ENCODE measurements around the gene ERC1.

Gene ERC1

DNA sequence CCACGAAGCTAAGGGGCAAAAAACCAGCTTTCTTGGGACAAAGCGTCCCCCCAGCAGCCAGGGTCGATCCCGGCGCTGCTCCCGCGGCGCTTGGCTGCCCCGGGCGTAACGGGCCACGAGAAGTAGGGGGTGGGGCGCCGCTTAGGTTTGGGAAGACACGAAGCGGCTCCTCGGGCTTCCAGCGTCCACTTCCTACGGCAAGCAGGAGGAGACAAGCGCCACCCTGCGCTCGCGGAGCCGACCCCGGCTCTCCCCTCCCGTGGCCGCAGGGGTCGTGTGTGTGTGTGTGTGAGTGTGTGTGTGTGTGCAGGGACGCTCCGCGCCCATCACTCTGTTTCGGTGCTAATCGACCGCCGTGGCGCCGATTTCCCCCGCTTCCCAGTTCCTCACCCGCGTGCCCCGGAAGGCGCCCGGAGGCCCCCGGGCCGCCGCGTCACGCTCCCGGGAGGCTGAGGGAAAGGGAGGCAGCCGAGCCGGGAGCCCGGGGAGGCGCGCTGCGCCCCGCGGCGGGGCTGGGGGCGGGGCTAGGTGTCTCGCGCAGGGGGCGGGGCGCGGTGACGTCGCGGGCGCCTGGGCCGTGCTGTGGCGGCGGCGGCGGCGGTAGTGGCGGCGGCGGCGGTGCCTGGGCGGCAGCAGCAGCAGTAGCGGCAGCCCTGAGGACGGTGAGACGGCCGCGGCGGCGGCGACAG lies at the start of gene ERC1:
ERC1 (plus strand) TSS at position 563 of the 689 bp plus-strand sequence. CDS start 36,681 bp downstream, outside the sequence.
- DNase-seq, result peak; percentile 86

DNA sequence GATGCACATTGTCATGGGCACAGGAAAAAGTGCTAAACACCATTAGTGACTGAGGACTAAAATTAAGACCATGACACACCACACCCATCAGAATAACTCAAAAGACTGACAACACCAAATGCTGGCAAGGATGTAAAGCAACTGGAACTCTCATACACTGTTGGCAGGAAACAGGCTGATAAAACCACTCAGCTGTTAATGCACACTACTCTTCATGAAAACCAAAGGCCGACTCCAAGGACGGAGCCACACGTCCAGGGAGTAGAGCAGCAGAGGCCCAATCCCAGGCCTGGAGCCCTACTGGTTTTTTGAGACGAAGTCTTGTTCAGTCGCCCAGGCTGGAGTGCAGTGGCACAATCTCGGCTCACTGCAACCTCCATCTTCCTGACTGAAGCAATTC lies 48.0 kb upstream of the ERC1 start:
- DNase-seq, result no peak

DNA sequence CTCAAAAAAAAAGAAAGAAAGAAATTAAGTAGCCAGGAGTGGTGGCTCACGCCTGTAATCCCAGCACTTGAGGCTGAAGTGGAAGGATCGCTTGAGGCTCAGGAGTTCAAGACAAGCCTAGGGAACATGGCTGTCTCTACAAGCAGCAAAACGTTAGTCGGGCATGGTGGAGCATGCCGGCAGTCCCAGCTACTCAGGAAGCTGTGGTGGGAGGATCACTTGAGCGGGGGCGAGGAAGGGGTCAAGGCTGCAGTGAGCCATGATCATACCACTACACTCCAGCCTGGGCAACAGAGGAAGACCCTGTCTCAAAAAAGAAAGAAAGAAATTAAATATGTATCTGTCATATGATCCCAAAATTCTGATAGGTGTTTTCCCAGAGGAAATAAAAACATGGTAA lies 46.8 kb upstream of the ERC1 start:
- DNase-seq, result no peak

DNA sequence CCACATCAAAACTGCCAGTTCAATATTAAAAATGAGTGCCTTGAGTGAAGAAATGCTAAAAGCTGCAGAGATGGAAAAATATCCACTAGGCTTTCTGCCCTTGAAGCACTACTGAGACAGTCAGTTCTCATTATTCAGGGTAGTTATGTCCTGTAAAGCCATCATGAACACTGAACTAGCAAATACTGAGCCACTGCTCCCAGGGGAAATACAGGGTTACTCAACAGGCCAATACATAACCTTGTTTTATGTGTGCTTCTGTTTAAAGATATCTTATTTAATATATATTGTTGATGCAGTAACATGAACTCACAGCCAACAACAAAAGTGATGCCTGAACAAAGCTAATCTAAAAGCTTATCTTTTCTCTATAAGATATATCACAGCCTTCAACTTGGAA lies 44.8 kb upstream of the ERC1 start:
- DNase-seq, result no peak

DNA sequence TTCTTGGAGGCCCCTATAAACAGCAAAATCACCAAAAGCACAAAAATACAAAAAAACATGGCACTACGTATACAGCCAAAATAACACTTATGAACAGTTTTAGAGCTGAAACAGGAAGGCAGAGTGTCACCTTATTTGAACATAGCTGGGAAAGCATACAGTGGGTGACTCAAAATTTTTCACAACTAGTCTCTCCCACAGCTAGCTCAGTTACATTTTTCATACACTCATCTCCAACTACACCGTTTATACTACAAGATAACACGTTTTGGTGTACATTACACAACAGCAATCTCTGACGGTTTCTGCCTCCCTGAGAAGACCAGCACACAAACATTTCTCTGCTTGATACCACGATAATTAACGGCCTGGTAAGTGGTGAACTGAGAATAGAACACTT lies 44.4 kb upstream of the ERC1 start:
- DNase-seq, result no peak

DNA sequence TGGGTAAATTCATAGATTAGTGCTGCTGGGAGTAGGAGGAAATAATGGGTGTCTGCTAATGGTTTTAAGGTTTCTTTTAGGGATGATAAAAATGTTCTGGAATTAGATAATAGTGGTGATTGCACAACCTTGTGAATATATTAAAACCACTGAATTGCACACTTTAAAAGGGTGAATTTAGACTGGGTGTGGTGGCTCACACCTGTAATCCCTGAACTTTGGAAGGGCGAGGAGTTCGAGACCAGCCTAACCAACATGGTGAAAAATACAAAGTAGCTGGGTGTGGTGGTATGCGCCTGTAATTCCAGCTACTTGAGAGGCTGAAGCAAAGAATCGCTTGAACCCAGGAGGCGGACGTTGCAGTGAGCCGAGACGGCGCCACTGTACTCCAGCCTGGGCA lies 42.8 kb upstream of the ERC1 start:
- DNase-seq, result no peak

DNA sequence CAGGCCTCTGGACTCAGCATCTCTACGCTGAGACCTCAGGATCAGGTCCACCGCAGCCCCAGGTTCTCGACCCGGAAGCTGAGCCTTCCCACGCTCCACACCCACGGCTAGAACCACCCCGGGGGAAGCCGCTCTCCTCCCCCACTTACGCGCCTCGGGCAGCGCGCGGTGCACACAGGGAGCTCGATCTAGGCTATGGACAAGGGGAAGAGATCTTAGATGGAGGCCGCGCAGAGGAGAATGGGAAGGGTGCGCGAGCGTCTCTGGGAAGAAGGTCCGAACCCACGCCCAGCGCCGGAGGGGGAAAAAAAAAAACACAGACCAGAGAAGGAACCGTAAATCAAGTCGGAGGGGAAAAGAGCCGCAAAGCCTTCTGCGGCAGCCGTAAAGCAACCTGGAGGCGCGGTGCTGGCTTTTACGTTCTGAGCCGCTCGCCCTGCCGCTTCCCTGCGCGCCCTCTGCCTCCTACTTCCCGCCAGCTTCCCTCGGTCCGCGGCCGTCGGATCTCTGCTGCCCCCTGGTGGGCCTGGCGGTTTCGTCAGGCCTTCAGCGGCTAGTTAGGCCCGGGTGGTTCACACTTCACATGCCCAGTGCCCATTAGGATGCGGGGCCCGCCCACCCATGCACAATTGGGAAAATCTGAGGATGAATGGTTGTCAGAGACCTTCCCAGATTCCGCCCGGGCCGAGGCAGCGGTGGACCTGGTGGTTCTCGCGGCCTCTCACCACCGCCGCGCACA lies 41.4 kb upstream of the ERC1 start, which contains the start of gene RAD52:
RAD52 (minus strand) TSS at position 242 of the 739 bp plus-strand sequence. CDS start 16,636 bp downstream, outside the sequence.
- peak; percentile 99 for DNase-seq

DNA sequence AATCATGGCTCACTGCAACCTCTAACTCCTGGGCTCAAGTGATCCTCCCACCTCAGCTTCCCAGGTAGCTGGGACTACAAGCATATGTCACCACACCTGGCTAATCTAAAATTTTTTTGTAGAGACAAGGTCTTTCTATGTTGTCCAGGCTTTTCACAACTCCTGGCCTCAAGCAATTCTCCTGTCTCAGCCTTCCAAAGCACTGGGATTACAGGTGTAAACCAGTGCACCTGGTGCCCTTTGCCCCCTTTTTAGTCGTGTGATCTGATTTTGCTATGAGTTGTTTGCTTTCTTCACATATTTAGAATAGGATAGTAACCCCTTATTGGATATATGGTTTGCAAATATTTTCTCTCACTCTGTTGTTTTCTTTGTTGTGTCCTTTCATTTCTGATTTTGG lies 39.8 kb upstream of the ERC1 start:
- DNase-seq, result no peak

DNA sequence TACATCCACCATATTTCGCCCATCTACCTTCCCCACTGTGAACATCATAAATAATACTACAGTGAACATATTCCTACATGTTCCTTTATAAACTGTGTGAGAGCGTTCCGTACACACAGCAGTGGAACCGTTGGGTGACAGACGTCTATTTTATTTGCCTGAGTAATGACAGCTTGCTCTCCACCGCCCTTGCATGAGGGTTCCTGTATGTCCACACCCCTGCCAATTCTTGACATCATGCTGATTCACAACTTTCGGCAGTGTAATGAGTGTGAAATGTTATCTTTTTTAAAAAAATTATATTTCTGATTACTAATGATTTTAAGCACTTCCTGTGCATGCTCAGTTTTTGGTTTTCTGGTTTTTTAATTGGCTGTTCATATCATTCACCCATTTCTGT lies 37.2 kb upstream of the ERC1 start:
- DNase-seq, result no peak

DNA sequence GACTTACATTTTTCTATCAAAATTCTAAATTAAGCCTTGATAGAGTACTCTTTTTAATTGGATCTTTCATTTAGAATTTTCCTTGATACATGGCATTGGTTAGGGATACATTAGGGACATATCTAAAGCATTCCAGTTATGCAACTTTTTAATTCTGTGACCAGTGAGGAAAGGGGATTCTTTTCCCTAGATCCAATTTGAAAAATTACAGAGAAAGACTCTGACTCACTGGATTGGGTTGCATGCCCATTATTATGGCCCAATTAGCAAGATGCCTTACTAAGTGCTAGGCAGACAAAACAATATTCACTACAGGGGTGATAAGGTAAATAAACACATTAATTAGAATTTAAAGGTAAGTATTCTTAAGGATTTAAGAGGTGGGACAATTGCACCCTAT lies 36.3 kb upstream of the ERC1 start:
- no peak for DNase-seq

DNA sequence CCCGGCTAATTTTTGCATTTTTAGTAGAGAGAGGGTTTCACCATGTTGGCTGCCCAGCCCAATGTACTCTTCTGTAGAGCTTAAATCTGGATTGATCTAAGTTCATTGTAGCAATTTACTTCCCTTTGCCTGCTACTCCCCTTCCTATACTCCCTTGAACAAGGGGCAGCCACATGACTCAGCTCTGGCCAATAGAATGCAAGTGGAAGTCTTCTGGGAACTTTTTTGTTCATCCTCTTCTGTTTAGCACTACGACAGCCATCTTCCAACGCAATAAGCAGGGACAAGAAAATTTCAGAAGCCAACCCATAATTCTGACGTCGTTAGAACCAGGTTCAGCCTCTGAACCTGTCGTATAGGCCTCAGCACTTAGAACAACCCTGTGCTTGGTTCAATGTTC lies 35.1 kb upstream of the ERC1 start:
- no peak for DNase-seq

DNA sequence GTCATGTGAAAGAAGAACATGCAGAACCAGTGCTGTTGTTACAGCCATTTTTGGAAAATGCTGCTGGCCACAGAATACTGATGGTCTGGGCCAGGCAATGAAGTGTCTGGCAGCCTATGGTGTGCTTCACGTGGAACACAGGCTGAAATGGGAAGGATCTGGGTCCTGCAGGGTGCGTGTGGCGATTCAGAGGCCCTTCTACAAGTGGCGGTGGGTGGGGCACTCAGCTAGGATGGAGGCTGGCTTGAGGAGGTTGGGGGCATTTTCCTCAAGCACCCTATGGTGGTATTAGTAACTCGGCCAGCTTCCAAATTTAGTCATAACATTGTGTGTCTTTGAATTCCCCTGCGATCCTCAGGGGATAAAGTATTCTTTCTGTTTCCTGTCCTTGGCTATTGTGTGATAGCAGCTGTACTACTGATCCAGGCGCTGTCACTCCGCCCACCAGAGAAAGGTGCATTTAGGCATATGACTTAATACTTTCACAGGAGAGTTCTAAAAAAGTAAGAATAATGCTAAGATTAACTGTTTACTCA lies 32.4 kb upstream of the ERC1 start:
- no peak for DNase-seq

DNA sequence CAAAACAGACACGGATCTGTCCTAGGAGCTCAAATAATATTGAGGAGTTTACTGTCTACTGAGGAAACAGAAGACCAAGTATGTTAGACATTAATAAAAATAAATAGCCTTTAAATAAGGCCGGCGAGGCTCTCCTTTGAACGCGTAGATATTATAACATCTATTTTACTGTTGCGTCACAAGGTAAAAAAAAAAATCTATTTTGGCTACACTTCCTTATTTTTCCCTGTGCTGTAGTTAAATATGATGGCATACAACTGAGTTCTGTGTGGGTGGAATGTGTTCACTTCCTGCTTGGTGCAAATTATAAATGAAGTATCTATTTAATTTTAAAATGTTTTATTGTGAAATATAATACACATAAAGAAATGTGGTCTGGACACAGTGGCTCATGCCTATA lies 24.3 kb upstream of the ERC1 start:
- no peak for DNase-seq

DNA sequence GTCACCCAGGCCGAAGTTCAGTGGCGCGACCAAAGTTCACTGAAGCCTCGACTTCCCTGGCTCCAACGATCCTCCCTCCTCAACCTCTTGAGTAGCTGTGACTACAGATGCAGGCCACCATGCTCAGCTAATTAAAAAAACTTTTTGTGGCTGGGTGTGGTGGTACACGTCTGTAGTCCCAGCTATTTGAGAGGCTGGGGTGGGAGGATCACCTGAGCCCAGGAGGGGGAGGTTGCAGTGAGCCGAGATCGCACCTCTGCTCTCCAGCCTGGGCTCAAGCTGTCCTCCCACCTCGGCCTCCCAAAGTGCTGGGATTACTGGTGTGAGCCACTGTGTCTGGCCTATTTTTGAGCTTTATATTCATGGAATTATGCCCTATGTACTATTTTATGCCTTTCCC lies 23.4 kb upstream of the ERC1 start:
- no peak for DNase-seq

DNA sequence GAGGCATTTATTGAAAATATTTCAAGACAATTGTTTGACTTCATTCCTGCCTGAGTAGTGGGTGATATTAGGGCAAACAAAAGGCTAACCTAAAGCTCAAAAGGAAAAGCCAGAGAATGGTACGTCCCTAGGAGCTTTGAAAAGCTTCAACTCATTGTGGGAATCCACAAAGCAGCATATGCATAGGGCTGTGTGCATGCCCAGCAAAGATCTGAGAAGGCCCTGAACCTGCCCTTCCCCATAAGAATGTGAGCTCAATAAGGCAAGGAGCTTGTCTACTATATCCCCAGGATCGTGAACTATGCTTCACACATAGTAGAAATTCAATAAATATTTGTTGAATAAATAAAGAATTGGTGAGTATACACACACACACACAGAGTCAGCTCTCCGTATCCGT lies 22.5 kb upstream of the ERC1 start:
- DNase-seq, result no peak

DNA sequence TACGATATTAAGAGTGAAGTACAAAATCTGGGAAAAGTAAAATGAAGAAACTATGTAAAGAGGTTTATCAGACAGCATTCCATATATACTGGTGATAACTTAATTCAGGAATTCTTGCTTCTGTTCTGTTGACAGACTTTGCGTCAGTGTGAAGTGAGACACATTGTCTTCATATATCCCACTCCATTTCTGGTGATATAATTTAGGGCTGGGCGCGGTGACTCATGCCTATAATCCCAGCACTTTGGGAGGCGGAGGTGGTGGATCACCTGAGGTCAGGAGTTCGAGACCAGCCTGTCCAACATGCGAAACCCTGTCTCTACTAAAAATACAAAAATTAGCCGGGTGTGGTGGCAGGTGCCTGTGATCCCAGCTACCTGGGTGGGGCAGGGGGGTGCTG lies 21.2 kb upstream of the ERC1 start:
- DNase-seq, result no peak

DNA sequence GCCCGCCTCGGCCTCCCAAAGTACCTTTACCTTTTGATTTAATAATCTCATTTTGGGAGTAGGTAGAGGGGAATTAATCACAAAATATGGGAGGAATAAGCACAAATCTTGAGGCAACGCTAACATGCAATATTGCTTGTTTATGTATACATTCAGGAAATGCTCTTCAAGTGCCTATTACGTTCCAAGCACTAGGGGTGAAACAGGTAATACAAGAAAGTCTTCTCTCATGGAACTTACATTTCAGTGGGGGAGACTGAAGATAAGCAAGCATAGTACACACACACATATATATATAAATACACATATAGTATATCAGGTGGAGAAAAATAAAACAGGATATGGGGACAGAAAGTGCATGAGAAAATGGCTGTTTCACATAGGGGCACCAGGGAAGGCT lies 19.0 kb upstream of the ERC1 start:
- DNase-seq, result no peak

DNA sequence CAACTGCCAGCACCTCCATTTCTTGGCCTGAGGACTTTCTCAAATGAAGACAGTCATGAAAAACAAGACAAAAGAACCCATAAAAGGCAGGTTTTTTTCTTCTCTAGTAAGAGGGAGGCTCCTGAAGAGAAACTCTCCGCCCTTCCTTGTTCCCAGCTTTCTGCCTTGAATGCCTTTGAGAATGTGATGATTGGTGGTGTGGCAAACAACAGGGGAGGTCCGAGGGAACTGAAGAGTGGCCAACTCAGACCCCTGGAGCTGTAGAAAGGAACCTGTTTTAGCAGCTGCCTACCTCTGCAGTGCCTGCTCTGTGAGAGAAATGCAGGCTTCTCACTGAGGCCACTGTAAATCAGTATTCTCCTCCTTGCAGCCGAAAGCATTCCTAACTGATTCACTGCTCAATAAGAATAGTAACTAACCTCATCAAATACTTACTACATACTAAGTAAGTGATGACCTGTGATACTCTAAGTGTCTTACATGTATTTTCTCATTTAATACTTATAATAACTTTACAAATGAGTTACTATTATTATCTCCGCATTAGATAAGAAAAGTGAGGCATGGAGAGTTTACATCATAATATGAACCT lies 16.7 kb upstream of the ERC1 start:
- DNase-seq, result no peak

DNA sequence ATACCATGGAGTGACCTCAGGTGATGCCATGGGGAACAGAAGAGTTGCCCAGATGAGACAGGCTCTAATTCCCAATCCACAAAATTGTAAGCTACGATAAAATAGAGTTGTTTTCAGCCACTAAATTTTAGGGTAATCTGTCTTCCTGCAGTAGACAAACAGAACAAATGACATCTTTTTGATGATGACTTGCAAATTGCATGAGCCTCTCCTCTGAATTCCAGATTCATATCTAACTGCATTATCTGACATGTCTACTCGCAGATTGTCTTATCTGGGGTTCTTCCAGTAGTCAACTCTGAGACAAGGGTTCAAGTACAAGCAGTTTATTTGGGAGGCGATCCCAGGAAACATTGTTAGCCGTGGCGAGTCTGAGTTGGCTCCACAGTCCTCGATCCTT lies 14.4 kb upstream of the ERC1 start:
- no peak for DNase-seq

DNA sequence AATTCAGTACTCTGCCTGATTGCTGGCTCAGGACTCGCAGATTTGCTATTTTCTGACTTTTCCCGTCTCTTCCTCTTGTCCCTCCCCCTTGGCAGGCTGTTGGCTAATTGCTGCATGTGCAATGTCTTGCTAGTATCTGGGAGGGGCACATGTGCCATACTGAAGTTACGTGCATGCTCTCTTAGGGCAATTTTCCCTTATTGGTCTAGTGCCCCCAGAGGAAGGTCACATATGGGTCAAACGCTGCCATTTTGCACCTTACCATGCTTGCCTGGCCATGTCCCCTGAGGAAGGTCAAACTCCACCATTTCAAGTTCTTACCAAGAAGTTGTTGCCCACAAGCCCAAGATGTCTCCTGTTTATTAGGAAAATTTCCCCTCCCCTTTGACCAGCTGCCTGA lies 13.9 kb upstream of the ERC1 start:
- DNase-seq, result no peak

DNA sequence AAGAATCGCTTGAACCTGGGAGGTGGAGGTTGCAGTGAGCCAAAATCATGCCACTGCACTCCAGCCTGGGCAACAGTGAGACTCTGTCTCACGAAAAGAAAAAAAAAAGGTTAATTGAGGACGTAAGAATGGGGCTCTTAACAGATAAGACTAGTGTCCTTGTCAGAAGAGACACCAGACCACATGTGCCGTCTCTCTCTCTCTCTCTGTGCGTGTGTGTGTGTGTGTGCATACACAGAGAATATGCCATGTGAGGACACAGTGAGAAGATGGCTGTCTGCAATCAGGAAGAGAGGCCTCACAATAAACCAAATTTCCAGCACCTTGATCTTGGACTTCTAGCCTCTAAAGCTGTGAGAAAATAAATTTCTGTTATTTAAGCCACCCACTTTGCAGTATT lies 11.7 kb upstream of the ERC1 start:
- no peak for DNase-seq

DNA sequence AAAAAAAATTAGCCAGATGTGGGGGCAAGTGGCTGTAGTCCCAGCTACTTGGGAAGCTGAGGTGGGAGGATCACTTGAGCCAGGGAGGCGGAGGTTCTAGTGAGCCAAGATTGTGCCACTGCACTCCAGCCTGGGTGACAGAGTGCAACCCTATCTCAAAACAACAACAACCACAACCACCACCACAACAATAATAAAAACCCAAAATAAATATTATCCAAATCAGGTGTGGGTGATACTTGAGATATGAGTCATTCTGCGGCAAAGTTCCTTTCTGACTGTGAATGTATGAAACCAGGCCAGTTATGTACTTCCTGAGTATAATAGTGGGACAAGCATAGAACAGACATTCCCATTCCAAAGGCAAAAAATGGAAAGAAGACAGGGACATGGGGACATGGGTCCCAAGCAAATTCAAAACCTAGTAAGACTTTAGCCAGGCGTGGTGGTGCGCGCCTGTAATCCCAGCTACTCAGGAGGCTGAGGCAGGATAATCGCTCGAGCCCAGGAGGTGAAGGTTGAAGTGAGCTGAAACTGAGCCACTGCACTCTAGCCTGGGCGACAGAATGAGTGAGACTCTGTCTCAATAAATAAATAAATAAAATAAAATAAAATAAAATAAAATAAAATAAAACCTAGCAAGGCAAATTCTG lies 9.7 kb upstream of the ERC1 start:
- no peak for DNase-seq

DNA sequence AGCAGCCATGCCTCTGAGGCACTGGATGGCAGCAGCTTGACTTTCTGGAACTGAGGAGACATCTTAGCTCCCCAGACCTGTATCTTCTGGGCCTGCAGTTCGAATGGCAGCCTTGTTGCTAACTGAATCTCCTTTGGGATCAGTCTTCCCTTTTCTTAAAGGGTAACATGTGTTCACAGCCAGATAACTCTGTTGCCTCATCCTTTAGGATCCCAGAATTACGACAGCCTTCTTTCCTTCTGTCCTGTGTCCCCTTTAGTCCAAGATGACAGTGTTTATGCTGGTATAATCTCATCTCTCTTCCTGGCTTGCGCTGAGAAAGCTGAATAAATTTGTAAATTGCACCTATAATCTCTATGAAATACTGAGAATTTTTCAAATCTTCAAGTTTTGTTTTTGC lies 9.1 kb upstream of the ERC1 start:
- DNase-seq, result no peak

DNA sequence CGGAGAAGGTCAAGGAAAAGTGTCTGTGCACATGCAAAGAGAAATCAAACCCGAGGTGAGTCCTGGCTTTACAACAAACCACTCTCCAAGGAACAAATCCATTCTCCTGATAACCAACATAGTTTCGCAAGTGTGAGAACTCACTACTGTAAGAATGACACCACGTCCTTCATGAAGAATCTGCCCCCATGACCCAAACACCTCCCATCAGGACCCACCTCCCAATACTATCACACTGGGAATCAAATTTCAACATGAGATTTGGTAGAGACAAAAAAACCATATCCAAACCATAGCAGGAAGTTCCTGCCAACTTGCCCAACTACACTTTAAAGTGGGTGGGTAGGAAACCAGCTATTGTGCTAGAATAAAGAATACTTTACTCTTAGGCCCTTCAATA lies 2.4 kb upstream of the ERC1 start:
- DNase-seq, result no peak

Measured in activated CD8-positive, alpha-beta memory T cell treated with anti-CD3 and anti-CD28 coated beads, Interleukin-2, amount 50 U/mL, for 4 hours (primary cell).